ENCODE results near the gene SIPA1L3. TPM values are rescaled to one million over a fixed set of nuclear protein-coding genes. Genes with fewer than 3 reads are reported as not detected.

The SIPA1L3 gene
- total and polyA plus RNA-seq, 2 of the 13 experiments (the other 11 are each of a cell fraction or from before 2014, with no cell fraction given): 5.5 to 7.7 TPM

DNA sequence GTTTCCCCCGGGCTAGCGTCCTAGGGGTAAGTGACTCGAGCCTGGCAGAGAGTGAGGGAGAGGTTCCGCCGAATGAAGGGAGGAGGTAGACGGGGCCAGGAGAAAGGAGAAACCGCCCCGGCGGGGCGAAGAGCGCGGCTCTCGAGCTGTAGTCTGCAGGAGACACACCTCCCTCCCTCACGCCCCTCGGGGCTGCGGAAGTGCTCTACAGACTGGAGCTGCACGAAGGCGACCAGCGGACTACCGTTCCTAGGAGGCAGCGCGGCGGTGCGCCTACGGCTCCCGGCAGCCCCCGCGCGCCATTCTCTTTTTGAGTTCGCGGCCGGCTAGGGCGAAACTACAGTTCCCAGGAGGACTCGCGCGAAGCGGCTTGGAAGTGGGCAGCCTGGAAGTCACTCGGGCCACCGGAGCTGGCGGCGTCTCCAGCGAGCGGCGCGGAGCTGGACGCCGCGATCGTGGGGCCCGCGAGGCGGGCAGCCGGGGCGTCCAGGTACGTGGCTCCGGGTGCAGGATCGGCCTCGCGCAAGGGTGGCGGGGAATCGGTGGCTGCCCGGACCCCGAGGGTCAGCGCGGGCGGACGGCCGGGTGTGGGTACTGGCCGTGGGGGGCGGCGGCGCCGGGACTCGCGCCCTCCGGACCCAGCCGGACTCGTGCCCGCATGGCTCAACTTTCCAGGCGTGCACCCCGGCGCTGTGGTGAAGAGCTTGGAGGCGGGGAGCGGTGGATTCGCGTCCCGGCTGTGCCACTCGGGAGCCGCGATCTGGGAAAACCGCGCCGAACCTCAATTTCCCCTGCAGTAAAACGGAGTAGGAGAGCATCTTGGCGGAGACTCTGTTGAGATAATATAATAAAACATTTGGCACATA, at the start of gene SIPA1L3 (continued):
- no peak for TF ChIP-seq CENPT (CRISPR knock-in tag; IDR thresholded peaks at IDR 0.05; ENCODE audit: low read depth)
- TF ChIP-seq SPEN (CRISPR knock-in tag; IDR thresholded peaks at IDR 0.05; ENCODE audit: low read depth): peak; percentile 43; the same call in 1 of the 2 replicates
- no peak for TF ChIP-seq SSRP1 (CRISPR knock-in tag; IDR thresholded peaks at IDR 0.05)
- peak; percentile 83 for TF ChIP-seq ZFY (CRISPR knock-in tag; IDR thresholded peaks at IDR 0.05)
- TF ChIP-seq KLF9 (CRISPR knock-in tag; IDR thresholded peaks at IDR 0.05; ENCODE audit: low read depth): peak; percentile 82; the same call in 1 of the 2 replicates
- TF ChIP-seq THAP11 (CRISPR knock-in tag; IDR thresholded peaks at IDR 0.05): peak; percentile 98
- TF ChIP-seq, protein P1, sequence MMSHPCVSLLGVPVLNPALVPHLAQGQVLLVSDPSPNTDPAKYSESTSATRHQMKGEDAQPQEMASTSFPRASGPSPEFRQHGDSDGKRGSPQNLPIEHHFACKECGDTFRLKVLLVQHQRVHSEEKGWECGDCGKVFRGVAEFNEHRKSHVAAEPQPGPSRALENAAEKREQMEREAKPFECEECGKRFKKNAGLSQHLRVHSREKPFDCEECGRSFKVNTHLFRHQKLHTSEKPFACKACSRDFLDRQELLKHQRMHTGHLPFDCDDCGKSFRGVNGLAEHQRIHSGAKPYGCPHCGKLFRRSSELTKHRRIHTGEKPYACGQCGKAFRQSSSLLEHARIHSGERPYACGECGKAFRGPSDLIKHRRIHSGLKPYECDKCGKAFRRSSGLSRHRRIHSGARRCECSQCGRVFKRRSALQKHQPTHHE (CRISPR knock-in tag; IDR thresholded peaks at IDR 0.05; ENCODE audit: borderline replicate concordance): 0 out of 2 replicates have a peak, but pooled peaks have one; percentile 20
- no peak for TF ChIP-seq NR2F1 (CRISPR knock-in tag; IDR thresholded peaks at IDR 0.05)
- no peak for TF ChIP-seq SNRNP70 (IDR thresholded peaks at IDR 0.05; ENCODE audit: low read depth, low read length)
- TF ChIP-seq PHF21A (CRISPR knock-in tag; IDR thresholded peaks at IDR 0.05): peak; percentile 3; the same call in 1 of the 2 replicates
- TF ChIP-seq ZNF296 (CRISPR knock-in tag; conservative IDR thresholded peaks at IDR 0.05): no peak
- TF ChIP-seq, protein P2, sequence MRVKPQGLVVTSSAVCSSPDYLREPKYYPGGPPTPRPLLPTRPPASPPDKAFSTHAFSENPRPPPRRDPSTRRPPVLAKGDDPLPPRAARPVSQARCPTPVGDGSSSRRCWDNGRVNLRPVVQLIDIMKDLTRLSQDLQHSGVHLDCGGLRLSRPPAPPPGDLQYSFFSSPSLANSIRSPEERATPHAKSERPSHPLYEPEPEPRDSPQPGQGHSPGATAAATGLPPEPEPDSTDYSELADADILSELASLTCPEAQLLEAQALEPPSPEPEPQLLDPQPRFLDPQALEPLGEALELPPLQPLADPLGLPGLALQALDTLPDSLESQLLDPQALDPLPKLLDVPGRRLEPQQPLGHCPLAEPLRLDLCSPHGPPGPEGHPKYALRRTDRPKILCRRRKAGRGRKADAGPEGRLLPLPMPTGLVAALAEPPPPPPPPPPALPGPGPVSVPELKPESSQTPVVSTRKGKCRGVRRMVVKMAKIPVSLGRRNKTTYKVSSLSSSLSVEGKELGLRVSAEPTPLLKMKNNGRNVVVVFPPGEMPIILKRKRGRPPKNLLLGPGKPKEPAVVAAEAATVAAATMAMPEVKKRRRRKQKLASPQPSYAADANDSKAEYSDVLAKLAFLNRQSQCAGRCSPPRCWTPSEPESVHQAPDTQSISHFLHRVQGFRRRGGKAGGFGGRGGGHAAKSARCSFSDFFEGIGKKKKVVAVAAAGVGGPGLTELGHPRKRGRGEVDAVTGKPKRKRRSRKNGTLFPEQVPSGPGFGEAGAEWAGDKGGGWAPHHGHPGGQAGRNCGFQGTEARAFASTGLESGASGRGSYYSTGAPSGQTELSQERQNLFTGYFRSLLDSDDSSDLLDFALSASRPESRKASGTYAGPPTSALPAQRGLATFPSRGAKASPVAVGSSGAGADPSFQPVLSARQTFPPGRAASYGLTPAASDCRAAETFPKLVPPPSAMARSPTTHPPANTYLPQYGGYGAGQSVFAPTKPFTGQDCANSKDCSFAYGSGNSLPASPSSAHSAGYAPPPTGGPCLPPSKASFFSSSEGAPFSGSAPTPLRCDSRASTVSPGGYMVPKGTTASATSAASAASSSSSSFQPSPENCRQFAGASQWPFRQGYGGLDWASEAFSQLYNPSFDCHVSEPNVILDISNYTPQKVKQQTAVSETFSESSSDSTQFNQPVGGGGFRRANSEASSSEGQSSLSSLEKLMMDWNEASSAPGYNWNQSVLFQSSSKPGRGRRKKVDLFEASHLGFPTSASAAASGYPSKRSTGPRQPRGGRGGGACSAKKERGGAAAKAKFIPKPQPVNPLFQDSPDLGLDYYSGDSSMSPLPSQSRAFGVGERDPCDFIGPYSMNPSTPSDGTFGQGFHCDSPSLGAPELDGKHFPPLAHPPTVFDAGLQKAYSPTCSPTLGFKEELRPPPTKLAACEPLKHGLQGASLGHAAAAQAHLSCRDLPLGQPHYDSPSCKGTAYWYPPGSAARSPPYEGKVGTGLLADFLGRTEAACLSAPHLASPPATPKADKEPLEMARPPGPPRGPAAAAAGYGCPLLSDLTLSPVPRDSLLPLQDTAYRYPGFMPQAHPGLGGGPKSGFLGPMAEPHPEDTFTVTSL (CRISPR knock-in tag; IDR thresholded peaks at IDR 0.05; ENCODE audit: borderline replicate concordance): no peak
- no peak for TF ChIP-seq ZNF619 (CRISPR knock-in tag; IDR thresholded peaks at IDR 0.05)
- peak; percentile 19; the same call in 1 of the 2 replicates for TF ChIP-seq NFKB2 (CRISPR knock-in tag; IDR thresholded peaks at IDR 0.05; ENCODE audit: borderline replicate concordance)
- no peak for TF ChIP-seq HNF4G (IDR thresholded peaks at IDR 0.05; ENCODE audit: borderline replicate concordance, low read depth, low read length)
- TF ChIP-seq HNF4G (CRISPR knock-in tag; IDR thresholded peaks at IDR 0.05; ENCODE audit: borderline replicate concordance, low read depth): no peak
- peak; percentile 87 for TF ChIP-seq YY1 (IDR thresholded peaks at IDR 0.05; ENCODE audit: insufficient read depth, insufficient replicate concordance, low read depth, low read length)
- TF ChIP-seq RNF2 (conservative IDR thresholded peaks at IDR 0.05; ENCODE audit: low read depth): no peak
- no peak for TF ChIP-seq BCL6 (CRISPR knock-in tag; IDR thresholded peaks at IDR 0.05)
- TF ChIP-seq ZSCAN12 (CRISPR knock-in tag; IDR thresholded peaks at IDR 0.05): peak; percentile 2; the same call in 1 of the 2 replicates
- TF ChIP-seq PHF5A (CRISPR knock-in tag; IDR thresholded peaks at IDR 0.05; ENCODE audit: low read depth, unreplicated experiment): no peak
- TF ChIP-seq KDM5A (IDR thresholded peaks at IDR 0.05; ENCODE audit: borderline replicate concordance, low read length): peak; percentile 72; the same call in 1 of the 2 replicates
- TF ChIP-seq ESRRA (CRISPR knock-in tag; IDR thresholded peaks at IDR 0.05; ENCODE audit: low read depth): peak; percentile 61; the same call in 1 of the 2 replicates
